Fibroblast of villous mesenchyme (primary cell): ENCODE measurements around the gene AGBL3. TPM values are rescaled to one million over a fixed set of nuclear protein-coding genes. Genes with fewer than 3 reads are reported as not detected.
A peak's percentile ranks its signal among the peaks of the same experiment; 100 is the strongest.

Experiments used
- DNase-seq: peaks from one replicate; pipeline ENCODE4 v3.0.0-alpha.2; 2010; ENCODE audit warnings: low read depth
- H3K4me3 ChIP-seq: 2 replicates; pipeline ENCODE4 v1.5.1; 2011; ENCODE audit warnings: low read depth, mild to moderate bottlenecking, low read length
- CTCF ChIP-seq: IDR thresholded peaks from 2 replicates; pipeline ENCODE4 v1.5.1; 2012; ENCODE audit warnings: low read depth, mild to moderate bottlenecking, low read length; ENCODE audit not compliant: insufficient read depth
- total RNA-seq: library from RNA; depleted of rRNA; stranded (reverse); fragments of >200 nt; gene quantifications from 2 replicates; pipeline ENCODE4 v1.2.3, GENCODE V29; 2012

The AGBL3 gene
- total RNA-seq, 1 donor = 1.3 TPM

GRCh38 chr7:135088566-135088965, 102.3 kb downstream of the AGBL3 start:
- TF ChIP-seq CTCF = no peak
- no peak overlapping the region for H3K4me3 ChIP-seq
- DNase-seq = no peak

GRCh38 chr7:135091717-135092116, 105.4 kb downstream of the AGBL3 start:
- DNase-seq = no peak
- H3K4me3 ChIP-seq = no peak overlapping the region
- TF ChIP-seq CTCF = no peak

- no peak for TF ChIP-seq CTCF
- H3K4me3 ChIP-seq = no peak overlapping the region
Measured at GRCh38 chr7:135094472-135095237, 108.3 kb downstream of the AGBL3 start.

GRCh38 chr7:135095450-135095849, 109.1 kb downstream of the AGBL3 start:
- no peak overlapping the region for H3K4me3 ChIP-seq
- TF ChIP-seq CTCF = no peak
- DNase-seq = no peak

More at GRCh38 chr7:135094472-135095237, 108.3 kb downstream of the AGBL3 start:
- no peak for DNase-seq

GRCh38 chr7:135098391-135098790, 112.1 kb downstream of the AGBL3 start:
- TF ChIP-seq CTCF = no peak
- H3K4me3 ChIP-seq = no peak overlapping the region
- DNase-seq = no peak

- no peak overlapping the region for H3K4me3 ChIP-seq
- TF ChIP-seq CTCF = no peak
- DNase-seq = peak; percentile 20
Measured at GRCh38 chr7:135100856-135101255, 114.5 kb downstream of the AGBL3 start.

GRCh38 chr7:135102372-135102771, 116.1 kb downstream of the AGBL3 start:
- H3K4me3 ChIP-seq = no peak overlapping the region
- TF ChIP-seq CTCF = no peak
- DNase-seq = no peak
